K562 (cell line): Measurements from ENCODE around the gene RIPPLY3. TPM values are rescaled to one million over a fixed set of nuclear protein-coding genes. Genes with fewer than 3 reads are reported as not detected.

Experiments
- DMBX1 ChIP-seq: fragments of 250-450 bp; sonication (Bioruptor Pico); IDR thresholded peaks from 2 replicates; pipeline ENCODE4 v1.8.0; 2022; ENCODE audit warnings: inconsistent platforms, mild to moderate bottlenecking, moderate library complexity, borderline replicate concordance
- ESRRA ChIP-seq: fragments of 450-650 bp; IDR thresholded peaks from 2 replicates; pipeline ENCODE4 v1.6.1; 2014; ENCODE audit warnings: low read depth, mild to moderate bottlenecking, moderate library complexity, borderline replicate concordance
- GATAD2B ChIP-seq: fragments of 450-650 bp; IDR thresholded peaks from 2 replicates; pipeline ENCODE4 v1.6.1; 2017; ENCODE audit warnings: mild to moderate bottlenecking, borderline replicate concordance
- HDAC1 ChIP-seq, 2 experiments: fragments of 450-650 bp; IDR thresholded peaks; 2 replicates each; pipeline ENCODE4 v1.6.1; 2016 to 2017; ENCODE audit warnings: inconsistent platforms in 1 of 2, mild to moderate bottlenecking in 1 of 2, moderate library complexity in 1 of 2
- HDAC3 ChIP-seq: fragments of 450-650 bp; IDR thresholded peaks from 2 replicates; pipeline ENCODE4 v1.6.1; 2018; ENCODE audit warnings: borderline replicate concordance, mild to moderate bottlenecking, moderate library complexity; ENCODE audit not compliant: partially characterized antibody
- MBD2 ChIP-seq: sonication (generic); IDR thresholded peaks from 2 replicates; pipeline ENCODE4 v1.6.1; 2016; ENCODE audit warnings: low read depth, borderline replicate concordance
- RFX7 ChIP-seq: fragments of 250-450 bp; sonication (Bioruptor Pico); IDR thresholded peaks from 2 replicates; pipeline ENCODE4 v1.5.1; 2021; ENCODE audit warnings: mild to moderate bottlenecking
- SAFB2 ChIP-seq: fragments of 200-400 bp; formaldehyde crosslinking; IDR thresholded peaks from 2 replicates; pipeline ENCODE4 v1.6.1; 2018; ENCODE audit warnings: borderline replicate concordance, low read length, low read depth, moderate library complexity; ENCODE audit not compliant: severe bottlenecking
- ZFP1 ChIP-seq: fragments of 450-650 bp; formaldehyde crosslinking; IDR thresholded peaks from 2 replicates; pipeline ENCODE4 v1.4.0; 2020; ENCODE audit warnings: mild to moderate bottlenecking, mixed read lengths
- ZNF57 ChIP-seq: fragments of 450-650 bp; formaldehyde crosslinking; IDR thresholded peaks from 2 replicates; pipeline ENCODE4 v1.4.0; 2020; ENCODE audit warnings: mild to moderate bottlenecking, moderate library complexity
- polyA plus RNA-seq, 8 experiments: library from polyadenylated mRNA; depleted of rRNA in 4 of 8; stranded (reverse) in 5 of 8; unstranded in 3 of 8; fragments of >200 nt; fragmentation: Nextera tagmentation in 2 of 8; fragmentation: Illumina TruSeq in 1 of 8; extraction: Ambion mirVana in 2 of 8; extraction: Trizol in 1 of 8; gene quantifications; 2 replicates each; pipeline versions ENCODE4 v1.2.1 to v1.2.3, GENCODE V29; 2011 to 2014; ENCODE audit warnings: inconsistent platforms in 1 of 8, missing spikeins in 1 of 8
- total RNA-seq, 7 experiments: library from RNA; depleted of rRNA in 6 of 7; stranded (reverse); fragments of >200 nt in 6 of 7; fragmentation: Illumina TruSeq in 2 of 7; extraction: Trizol in 2 of 7; gene quantifications; 2 replicates each; pipeline versions ENCODE4 v1.2.1 to v1.2.3, GENCODE V29; 2011 to 2021; ENCODE audit warnings: low replicate concordance in 1 of 7
- TF ChIP-seq, protein P1 (sequence below), 2 experiments: fragments of 450-650 bp; conservative IDR thresholded peaks; 2 replicates each; pipeline ENCODE4 v1.6.1; 2017; ENCODE audit warnings: mild to moderate bottlenecking in 2 of 2, moderate library complexity in 2 of 2
- TF ChIP-seq, protein P2 (sequence below): fragments of 250-450 bp; sonication (Bioruptor Pico); IDR thresholded peaks from 2 replicates; pipeline ENCODE4 v1.6.1; 2021; ENCODE audit warnings: mild to moderate bottlenecking
- TF ChIP-seq, protein P3 (sequence below): sonication (generic); formaldehyde crosslinking; IDR thresholded peaks from 2 replicates; pipeline ENCODE4 v1.4.0; 2020; ENCODE audit warnings: mild to moderate bottlenecking, missing genetic modification reagents
- TF ChIP-seq, protein P4 (sequence below): fragments of 250-450 bp; sonication (Bioruptor Pico); IDR thresholded peaks from 2 replicates; pipeline ENCODE4 v1.4.0; 2020; ENCODE audit warnings: mild to moderate bottlenecking, moderate library complexity, borderline replicate concordance
- TF ChIP-seq, protein P5 (sequence below): fragments of 450-650 bp; IDR thresholded peaks from 2 replicates; pipeline ENCODE4 v1.6.1; 2018; ENCODE audit not compliant: partially characterized antibody

The RIPPLY3 gene
- total and polyA plus RNA-seq, 9 of the 15 experiments (the other 6 are each of a cell fraction or from before 2014, with no cell fraction given), result not detected

DNA sequence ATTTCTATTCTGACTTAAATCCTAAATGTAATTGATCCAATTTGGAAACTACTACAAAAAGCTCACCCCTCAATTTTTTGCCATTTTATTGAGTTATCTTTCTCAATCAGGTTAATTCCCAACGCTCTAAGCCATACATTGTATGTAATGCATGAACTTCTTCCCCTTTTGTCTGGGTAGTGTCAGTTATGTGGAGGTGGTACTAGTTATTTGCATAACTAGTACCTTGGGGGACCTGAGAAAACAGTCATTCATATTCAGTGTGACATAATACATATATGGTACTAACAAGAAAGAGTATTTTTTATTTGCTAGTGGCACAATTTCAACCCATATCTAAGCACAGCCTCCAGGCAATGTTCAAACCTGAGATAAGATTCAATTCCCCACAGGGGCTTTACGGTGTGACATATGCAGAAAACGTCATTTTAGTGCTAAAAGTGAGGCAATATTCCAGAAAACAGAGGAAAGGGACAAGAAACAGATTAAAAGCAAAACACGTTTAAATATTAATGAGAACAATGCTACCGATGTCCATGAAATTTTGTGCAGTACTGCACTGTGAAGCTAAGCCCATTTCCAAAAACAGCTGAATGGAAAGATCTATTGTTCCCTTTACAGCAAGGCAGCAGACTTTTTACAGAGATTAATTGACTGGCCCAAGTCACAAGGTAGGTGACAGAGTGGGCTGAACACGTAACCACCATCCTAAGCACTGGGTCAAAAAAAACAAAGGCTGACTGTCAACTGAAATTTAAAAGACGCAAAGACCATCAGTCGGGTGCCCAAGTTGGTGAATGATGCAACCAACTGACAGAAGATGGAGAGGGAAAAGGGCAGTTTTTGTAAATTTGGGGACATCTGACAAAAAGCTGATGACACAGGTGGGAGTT lies 41.4 kb upstream of the RIPPLY3 start (continued):
- TF ChIP-seq, protein P1, sequence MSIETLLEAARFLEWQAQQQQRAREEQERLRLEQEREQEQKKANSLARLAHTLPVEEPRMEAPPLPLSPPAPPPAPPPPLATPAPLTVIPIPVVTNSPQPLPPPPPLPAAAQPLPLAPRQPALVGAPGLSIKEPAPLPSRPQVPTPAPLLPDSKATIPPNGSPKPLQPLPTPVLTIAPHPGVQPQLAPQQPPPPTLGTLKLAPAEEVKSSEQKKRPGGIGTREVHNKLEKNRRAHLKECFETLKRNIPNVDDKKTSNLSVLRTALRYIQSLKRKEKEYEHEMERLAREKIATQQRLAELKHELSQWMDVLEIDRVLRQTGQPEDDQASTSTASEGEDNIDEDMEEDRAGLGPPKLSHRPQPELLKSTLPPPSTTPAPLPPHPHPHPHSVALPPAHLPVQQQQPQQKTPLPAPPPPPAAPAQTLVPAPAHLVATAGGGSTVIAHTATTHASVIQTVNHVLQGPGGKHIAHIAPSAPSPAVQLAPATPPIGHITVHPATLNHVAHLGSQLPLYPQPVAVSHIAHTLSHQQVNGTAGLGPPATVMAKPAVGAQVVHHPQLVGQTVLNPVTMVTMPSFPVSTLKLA (conservative IDR thresholded peaks at IDR 0.05), result peak in 1 of 2 experiments; percentile 17; a peak in 2 of 4 replicates
- TF ChIP-seq MBD2 (no peak), ZFP1 (no peak), HDAC3 (peak; percentile 50), ESRRA (no peak), GATAD2B (0 out of 2 replicates have a peak, but pooled peaks have one; percentile 25), RFX7 (CRISPR knock-in tag) (no peak), SAFB2 (no peak), DMBX1 (CRISPR knock-in tag) (peak; percentile 34; the same call in 1 of the 2 replicates), ZNF57 (no peak), HDAC1 (IDR thresholded peaks at IDR 0.05) (no peak)
- TF ChIP-seq, protein P2, sequence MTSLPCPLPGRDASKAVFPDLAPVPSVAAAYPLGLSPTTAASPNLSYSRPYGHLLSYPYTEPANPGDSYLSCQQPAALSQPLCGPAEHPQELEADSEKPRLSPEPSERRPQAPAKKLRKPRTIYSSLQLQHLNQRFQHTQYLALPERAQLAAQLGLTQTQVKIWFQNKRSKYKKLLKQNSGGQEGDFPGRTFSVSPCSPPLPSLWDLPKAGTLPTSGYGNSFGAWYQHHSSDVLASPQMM (CRISPR knock-in tag), result no peak
- TF ChIP-seq, protein P3, sequence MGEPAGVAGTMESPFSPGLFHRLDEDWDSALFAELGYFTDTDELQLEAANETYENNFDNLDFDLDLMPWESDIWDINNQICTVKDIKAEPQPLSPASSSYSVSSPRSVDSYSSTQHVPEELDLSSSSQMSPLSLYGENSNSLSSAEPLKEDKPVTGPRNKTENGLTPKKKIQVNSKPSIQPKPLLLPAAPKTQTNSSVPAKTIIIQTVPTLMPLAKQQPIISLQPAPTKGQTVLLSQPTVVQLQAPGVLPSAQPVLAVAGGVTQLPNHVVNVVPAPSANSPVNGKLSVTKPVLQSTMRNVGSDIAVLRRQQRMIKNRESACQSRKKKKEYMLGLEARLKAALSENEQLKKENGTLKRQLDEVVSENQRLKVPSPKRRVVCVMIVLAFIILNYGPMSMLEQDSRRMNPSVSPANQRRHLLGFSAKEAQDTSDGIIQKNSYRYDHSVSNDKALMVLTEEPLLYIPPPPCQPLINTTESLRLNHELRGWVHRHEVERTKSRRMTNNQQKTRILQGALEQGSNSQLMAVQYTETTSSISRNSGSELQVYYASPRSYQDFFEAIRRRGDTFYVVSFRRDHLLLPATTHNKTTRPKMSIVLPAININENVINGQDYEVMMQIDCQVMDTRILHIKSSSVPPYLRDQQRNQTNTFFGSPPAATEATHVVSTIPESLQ, result 0 out of 2 replicates have a peak, but pooled peaks have one; percentile 27
- TF ChIP-seq, protein P4, sequence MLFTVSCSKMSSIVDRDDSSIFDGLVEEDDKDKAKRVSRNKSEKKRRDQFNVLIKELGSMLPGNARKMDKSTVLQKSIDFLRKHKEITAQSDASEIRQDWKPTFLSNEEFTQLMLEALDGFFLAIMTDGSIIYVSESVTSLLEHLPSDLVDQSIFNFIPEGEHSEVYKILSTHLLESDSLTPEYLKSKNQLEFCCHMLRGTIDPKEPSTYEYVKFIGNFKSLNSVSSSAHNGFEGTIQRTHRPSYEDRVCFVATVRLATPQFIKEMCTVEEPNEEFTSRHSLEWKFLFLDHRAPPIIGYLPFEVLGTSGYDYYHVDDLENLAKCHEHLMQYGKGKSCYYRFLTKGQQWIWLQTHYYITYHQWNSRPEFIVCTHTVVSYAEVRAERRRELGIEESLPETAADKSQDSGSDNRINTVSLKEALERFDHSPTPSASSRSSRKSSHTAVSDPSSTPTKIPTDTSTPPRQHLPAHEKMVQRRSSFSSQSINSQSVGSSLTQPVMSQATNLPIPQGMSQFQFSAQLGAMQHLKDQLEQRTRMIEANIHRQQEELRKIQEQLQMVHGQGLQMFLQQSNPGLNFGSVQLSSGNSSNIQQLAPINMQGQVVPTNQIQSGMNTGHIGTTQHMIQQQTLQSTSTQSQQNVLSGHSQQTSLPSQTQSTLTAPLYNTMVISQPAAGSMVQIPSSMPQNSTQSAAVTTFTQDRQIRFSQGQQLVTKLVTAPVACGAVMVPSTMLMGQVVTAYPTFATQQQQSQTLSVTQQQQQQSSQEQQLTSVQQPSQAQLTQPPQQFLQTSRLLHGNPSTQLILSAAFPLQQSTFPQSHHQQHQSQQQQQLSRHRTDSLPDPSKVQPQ (CRISPR knock-in tag), result no peak
- TF ChIP-seq, protein P5, sequence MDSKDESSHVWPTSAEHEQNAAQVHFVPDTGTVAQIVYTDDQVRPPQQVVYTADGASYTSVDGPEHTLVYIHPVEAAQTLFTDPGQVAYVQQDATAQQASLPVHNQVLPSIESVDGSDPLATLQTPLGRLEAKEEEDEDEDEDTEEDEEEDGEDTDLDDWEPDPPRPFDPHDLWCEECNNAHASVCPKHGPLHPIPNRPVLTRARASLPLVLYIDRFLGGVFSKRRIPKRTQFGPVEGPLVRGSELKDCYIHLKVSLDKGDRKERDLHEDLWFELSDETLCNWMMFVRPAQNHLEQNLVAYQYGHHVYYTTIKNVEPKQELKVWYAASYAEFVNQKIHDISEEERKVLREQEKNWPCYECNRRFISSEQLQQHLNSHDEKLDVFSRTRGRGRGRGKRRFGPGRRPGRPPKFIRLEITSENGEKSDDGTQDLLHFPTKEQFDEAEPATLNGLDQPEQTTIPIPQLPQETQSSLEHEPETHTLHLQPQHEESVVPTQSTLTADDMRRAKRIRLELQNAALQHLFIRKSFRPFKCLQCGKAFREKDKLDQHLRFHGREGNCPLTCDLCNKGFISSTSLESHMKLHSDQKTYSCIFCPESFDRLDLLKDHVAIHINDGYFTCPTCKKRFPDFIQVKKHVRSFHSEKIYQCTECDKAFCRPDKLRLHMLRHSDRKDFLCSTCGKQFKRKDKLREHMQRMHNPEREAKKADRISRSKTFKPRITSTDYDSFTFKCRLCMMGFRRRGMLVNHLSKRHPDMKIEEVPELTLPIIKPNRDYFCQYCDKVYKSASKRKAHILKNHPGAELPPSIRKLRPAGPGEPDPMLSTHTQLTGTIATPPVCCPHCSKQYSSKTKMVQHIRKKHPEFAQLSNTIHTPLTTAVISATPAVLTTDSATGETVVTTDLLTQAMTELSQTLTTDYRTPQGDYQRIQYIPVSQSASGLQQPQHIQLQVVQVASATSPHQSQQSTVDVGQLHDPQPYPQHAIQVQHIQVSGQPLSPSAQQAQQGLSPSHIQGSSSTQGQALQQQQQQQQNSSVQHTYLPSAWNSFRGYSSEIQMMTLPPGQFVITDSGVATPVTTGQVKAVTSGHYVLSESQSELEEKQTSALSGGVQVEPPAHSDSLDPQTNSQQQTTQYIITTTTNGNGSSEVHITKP, result no peak
